Uterus (tissue), 4 donors: ENCODE results near the gene KCTD3. TPM values are rescaled to one million over a fixed set of nuclear protein-coding genes. Genes with fewer than 3 reads are reported as not detected.

Experiments
- DNase-seq, 2 donors: peaks; one replicate each; pipeline ENCODE4 v3.0.0-alpha.2; 2019 to 2020
- H3K27ac ChIP-seq, 2 donors: fragments of 200-600 bp; sonication (generic); 1 replicate in 1 of 2; 2 replicates in 1 of 2; pipeline ENCODE4 v1.5.1; 2016 to 2018
- H3K27me3 ChIP-seq, 2 donors: fragments of 200-600 bp; sonication (generic); one replicate each; pipeline ENCODE4 v1.5.1; 2018 to 2019; ENCODE audit warnings: control low read depth in 1 of 2
- H3K36me3 ChIP-seq, 2 donors: fragments of 200-600 bp; sonication (generic); one replicate each; pipeline ENCODE4 v1.5.1; 2019; ENCODE audit warnings: control low read depth in 1 of 2
- H3K4me1 ChIP-seq, 2 donors: fragments of 200-600 bp; sonication (generic); one replicate each; pipeline ENCODE4 v1.5.1; 2018 to 2019; ENCODE audit warnings: control low read depth in 1 of 2
- H3K4me3 ChIP-seq, 2 donors: fragments of 200-600 bp; sonication (generic); 1 replicate in 1 of 2; 2 replicates in 1 of 2; pipeline ENCODE4 v1.5.1; 2018 to 2019; ENCODE audit warnings: mild to moderate bottlenecking in 1 of 2
- H3K9me3 ChIP-seq, 2 donors: fragments of 200-600 bp; sonication (generic); one replicate each; pipeline ENCODE4 v1.5.1; 2019; ENCODE audit warnings: control low read depth in 1 of 2
- POLR2A ChIP-seq, 2 donors: fragments of 450-650 bp; IDR thresholded peaks; one replicate each; pipeline ENCODE4 v1.6.1; 2016; ENCODE audit warnings: antibody characterized with exemption in 2 of 2, mild to moderate bottlenecking in 1 of 2, moderate library complexity in 1 of 2
- intact Hi-C: fragments of 100-400 bp; cut with DNase I; formaldehyde crosslinking; loops from one replicate; pipeline ENCODE4 v1.15.1; 2023; ENCODE audit warnings: low total_unique reads
- total RNA-seq, 4 donors: library from RNA; depleted of rRNA in 3 of 4; stranded (reverse); fragments of >200 nt in 3 of 4; gene quantifications; one replicate each; pipeline versions ENCODE4 v1.1.0 to v1.2.4, GENCODE V29; 2014 to 2023
- TF ChIP-seq, protein P1 (sequence below), 4 experiments: fragments of 200-600 bp in 2 of 4; fragments of 450-650 bp in 2 of 4; sonication (generic) in 2 of 4; IDR thresholded peaks; one replicate each; pipeline ENCODE4 v1.5.1; 2016 to 2019; ENCODE audit warnings: antibody characterized with exemption in 4 of 4, mild to moderate bottlenecking in 2 of 4, moderate library complexity in 1 of 4
- donor health status: DM: yes; HTN: yes; CAD: no.

Gene KCTD3
- total RNA-seq, 4 donors from 2014 or later = 43.2 to 92.4 (median 53.7) TPM

DNA sequence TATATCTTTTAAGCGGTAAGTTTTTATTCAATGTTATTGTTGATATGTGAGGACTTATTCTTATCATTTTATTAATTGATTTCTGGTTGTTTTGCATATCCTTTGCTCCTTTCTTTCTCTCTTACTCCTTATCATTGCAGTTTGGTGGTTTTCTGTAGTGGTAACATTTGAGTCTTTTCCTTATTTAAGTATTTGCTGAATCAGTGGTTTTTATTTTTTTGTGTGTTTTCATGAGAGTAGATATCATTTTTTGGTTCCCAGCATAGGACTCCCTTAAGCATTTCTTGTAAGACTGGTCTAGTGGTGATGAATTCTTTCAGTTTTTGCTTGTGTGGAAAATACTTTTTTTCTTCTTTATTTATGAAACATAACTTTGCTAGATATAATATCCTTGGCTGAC lies 12.2 kb upstream of the KCTD3 start:
- no peaks in the 10 kb centered on the region for H3K27me3 ChIP-seq
- H3K9me3 ChIP-seq = no peaks in the 10 kb centered on the region
- intact Hi-C loops = no loop called here
- no peaks in the 10 kb centered on the region for H3K36me3 ChIP-seq
- TF ChIP-seq, protein P1, sequence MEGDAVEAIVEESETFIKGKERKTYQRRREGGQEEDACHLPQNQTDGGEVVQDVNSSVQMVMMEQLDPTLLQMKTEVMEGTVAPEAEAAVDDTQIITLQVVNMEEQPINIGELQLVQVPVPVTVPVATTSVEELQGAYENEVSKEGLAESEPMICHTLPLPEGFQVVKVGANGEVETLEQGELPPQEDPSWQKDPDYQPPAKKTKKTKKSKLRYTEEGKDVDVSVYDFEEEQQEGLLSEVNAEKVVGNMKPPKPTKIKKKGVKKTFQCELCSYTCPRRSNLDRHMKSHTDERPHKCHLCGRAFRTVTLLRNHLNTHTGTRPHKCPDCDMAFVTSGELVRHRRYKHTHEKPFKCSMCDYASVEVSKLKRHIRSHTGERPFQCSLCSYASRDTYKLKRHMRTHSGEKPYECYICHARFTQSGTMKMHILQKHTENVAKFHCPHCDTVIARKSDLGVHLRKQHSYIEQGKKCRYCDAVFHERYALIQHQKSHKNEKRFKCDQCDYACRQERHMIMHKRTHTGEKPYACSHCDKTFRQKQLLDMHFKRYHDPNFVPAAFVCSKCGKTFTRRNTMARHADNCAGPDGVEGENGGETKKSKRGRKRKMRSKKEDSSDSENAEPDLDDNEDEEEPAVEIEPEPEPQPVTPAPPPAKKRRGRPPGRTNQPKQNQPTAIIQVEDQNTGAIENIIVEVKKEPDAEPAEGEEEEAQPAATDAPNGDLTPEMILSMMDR (IDR thresholded peaks at IDR 0.05) = no peak
- no peak for TF ChIP-seq POLR2A (IDR thresholded peaks at IDR 0.05)
- H3K4me3 ChIP-seq = no peak overlapping the region
- no peaks in the 10 kb centered on the region for H3K4me1 ChIP-seq
- no peak for DNase-seq
- no peak overlapping the region for H3K27ac ChIP-seq

DNA sequence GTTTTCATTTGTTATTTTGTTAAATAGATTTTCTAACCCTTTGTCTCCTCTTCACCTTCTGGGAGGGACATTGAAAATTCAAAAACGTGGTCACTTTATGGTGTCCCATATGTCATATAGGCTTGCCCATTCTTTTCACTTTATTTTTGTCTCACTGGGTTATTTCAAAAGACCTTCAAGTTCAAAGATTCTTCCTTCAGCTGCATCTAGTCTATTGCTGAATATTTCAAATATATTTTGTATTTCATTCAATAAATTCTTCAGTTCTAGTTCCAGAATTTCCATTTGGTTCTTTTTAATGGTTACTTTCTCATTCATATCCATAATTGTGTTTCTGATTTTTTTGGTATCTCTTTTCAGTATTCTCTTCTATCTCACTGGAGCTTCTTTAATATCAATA lies 11.6 kb upstream of the KCTD3 start:
- H3K36me3 ChIP-seq = no peaks in the 10 kb centered on the region
- H3K4me1 ChIP-seq = no peaks in the 10 kb centered on the region
- no peaks in the 10 kb centered on the region for H3K27me3 ChIP-seq
- DNase-seq = no peak
- H3K9me3 ChIP-seq = no peaks in the 10 kb centered on the region
- TF ChIP-seq POLR2A (IDR thresholded peaks at IDR 0.05) = no peak
- TF ChIP-seq, protein P1 (IDR thresholded peaks at IDR 0.05) = no peak
- no peak overlapping the region for H3K27ac ChIP-seq
- H3K4me3 ChIP-seq = no peak overlapping the region
- intact Hi-C loops = no loop called here

GRCh38 chr1:215556996-215557395 lies 10.1 kb upstream of the KCTD3 start:
- no peaks in the 10 kb centered on the region for H3K9me3 ChIP-seq
- DNase-seq = no peak
- TF ChIP-seq, protein P1 (IDR thresholded peaks at IDR 0.05) = no peak
- TF ChIP-seq POLR2A (IDR thresholded peaks at IDR 0.05) = no peak
- no peaks in the 10 kb centered on the region for H3K36me3 ChIP-seq
- no peak overlapping the region for H3K4me3 ChIP-seq
- intact Hi-C loops = no loop called here
- no peaks in the 10 kb centered on the region for H3K4me1 ChIP-seq
- no peak overlapping the region for H3K27ac ChIP-seq
- H3K27me3 ChIP-seq = no peaks in the 10 kb centered on the region

GRCh38 chr1:215557504-215557903 lies 9.6 kb upstream of the KCTD3 start:
- Histone ChIP-seq H3K36me3 (no peaks in the 10 kb centered on the region), H3K27ac (no peak overlapping the region), H3K4me3 (no peak overlapping the region), H3K4me1 (no peaks in the 10 kb centered on the region), H3K9me3 (no peaks in the 10 kb centered on the region), H3K27me3 (no peaks in the 10 kb centered on the region)
- intact Hi-C loops = no loop called here
- TF ChIP-seq, protein P1 (IDR thresholded peaks at IDR 0.05) = no peak
- no peak for TF ChIP-seq POLR2A (IDR thresholded peaks at IDR 0.05)
- no peak for DNase-seq

DNA sequence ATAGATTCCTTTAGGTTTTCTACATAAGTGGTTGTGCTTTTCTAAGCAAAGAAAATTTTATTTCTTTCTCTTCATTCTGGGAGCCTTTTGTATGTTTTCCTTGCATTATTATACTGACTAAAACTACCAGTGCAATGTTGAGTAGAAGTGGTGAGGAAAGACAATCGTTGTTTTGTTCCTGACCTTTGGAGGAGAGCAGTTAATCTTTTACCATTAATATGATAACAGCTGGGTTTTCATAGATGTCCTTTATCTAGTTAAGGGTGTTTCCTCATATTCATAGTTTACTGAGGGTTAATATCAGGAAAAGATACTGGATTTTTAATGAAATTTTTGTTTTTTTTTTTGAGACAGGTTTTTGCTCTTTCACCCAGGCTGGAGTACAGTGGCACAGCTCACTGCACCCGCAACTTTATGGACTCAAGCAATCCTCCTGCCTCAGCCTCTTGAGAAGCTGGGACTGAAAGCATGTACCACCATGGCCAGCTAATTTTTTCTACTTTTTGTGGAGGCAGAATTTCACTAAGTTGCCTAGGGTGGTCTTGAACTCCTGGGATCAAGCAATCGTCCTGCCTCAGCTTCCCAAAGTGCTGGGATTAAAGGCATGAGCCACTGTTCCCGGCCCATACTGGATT lies 9.0 kb upstream of the KCTD3 start:
- Histone ChIP-seq H3K27ac (no peak overlapping the region), H3K36me3 (no peaks in the 10 kb centered on the region), H3K4me3 (no peak overlapping the region), H3K27me3 (no peaks in the 10 kb centered on the region), H3K4me1 (no peaks in the 10 kb centered on the region), H3K9me3 (no peaks in the 10 kb centered on the region)
- intact Hi-C loops = no loop called here
- no peak for TF ChIP-seq POLR2A (IDR thresholded peaks at IDR 0.05)
- TF ChIP-seq, protein P1 (IDR thresholded peaks at IDR 0.05) = no peak
- no peak for DNase-seq
